K562 (cell line): ENCODE measurements around the gene ANTKMT. TPM values are rescaled to one million over a fixed set of nuclear protein-coding genes. Genes with fewer than 3 reads are reported as not detected.

Experiments
- KDM1A ChIP-seq, 2 experiments: fragments of 450-650 bp; IDR thresholded peaks; 2 replicates each; pipeline ENCODE4 v1.6.1; 2016; ENCODE audit warnings: mild to moderate bottlenecking in 2 of 2
- polyA plus RNA-seq, 8 experiments: library from polyadenylated mRNA; depleted of rRNA in 4 of 8; stranded (reverse) in 5 of 8; unstranded in 3 of 8; fragments of >200 nt; fragmentation: Nextera tagmentation in 2 of 8; fragmentation: Illumina TruSeq in 1 of 8; extraction: Ambion mirVana in 2 of 8; extraction: Trizol in 1 of 8; gene quantifications; 2 replicates each; pipeline versions ENCODE4 v1.2.1 to v1.2.3, GENCODE V29; 2011 to 2014; ENCODE audit warnings: inconsistent platforms in 1 of 8, missing spikeins in 1 of 8
- total RNA-seq, 7 experiments: library from RNA; depleted of rRNA in 6 of 7; stranded (reverse); fragments of >200 nt in 6 of 7; fragmentation: Illumina TruSeq in 2 of 7; extraction: Trizol in 2 of 7; gene quantifications; 2 replicates each; pipeline versions ENCODE4 v1.2.1 to v1.2.3, GENCODE V29; 2011 to 2021; ENCODE audit warnings: low replicate concordance in 1 of 7
- TF ChIP-seq, protein P1 (sequence below): fragments of 450-650 bp; IDR thresholded peaks from 2 replicates; pipeline ENCODE4 v1.6.1; 2016; ENCODE audit warnings: mild to moderate bottlenecking, moderate library complexity
- TF ChIP-seq, protein P2 (sequence below): sonication (generic); formaldehyde crosslinking; IDR thresholded peaks from 2 replicates; pipeline ENCODE4 v1.8.0; 2022; ENCODE audit warnings: mild to moderate bottlenecking, missing genetic modification reagents
- TF ChIP-seq, protein P3 (sequence below): fragments of 450-650 bp; IDR thresholded peaks from 2 replicates; pipeline ENCODE4 v1.6.1; 2016; ENCODE audit warnings: borderline replicate concordance
- TF ChIP-seq, protein P4 (sequence below): fragments of 450-650 bp; IDR thresholded peaks from 2 replicates; pipeline ENCODE4 v1.6.1; 2016

Gene ANTKMT
- total and polyA plus RNA-seq, 9 of the 15 experiments (the other 6 are each of a cell fraction or from before 2014, with no cell fraction given) = 0.58 to 217 (median 19.1) TPM

DNA sequence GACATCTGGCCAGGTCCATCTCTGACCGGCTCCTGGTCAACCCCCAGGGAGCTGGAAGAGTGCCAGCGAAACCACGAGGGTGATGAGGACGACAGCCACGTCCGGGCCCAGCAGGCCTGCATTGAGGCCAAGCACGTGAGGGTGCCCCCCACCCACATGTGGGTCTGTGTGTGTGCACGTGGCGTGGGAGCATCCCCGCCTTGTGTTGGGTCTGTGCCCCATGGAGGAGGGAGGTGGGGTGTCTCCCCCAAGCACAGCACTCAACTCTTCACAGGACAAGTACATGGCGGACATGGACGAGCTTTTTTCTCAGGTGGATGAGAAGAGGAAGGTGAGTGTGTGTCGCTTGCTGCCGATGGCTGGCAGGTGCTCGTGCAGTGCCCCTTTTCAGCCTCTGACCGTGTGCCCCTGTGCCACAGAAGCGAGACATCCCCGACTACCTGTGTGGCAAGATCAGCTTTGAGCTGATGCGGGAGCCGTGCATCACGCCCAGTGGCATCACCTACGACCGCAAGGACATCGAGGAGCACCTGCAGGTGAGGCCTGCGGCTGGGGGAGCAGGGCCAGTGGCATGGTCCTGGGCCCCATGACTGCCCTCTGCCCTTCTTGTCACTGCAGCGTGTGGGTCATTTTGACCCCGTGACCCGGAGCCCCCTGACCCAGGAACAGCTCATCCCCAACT lies 39.1 kb upstream of the ANTKMT start (continued):
- TF ChIP-seq, protein P1, sequence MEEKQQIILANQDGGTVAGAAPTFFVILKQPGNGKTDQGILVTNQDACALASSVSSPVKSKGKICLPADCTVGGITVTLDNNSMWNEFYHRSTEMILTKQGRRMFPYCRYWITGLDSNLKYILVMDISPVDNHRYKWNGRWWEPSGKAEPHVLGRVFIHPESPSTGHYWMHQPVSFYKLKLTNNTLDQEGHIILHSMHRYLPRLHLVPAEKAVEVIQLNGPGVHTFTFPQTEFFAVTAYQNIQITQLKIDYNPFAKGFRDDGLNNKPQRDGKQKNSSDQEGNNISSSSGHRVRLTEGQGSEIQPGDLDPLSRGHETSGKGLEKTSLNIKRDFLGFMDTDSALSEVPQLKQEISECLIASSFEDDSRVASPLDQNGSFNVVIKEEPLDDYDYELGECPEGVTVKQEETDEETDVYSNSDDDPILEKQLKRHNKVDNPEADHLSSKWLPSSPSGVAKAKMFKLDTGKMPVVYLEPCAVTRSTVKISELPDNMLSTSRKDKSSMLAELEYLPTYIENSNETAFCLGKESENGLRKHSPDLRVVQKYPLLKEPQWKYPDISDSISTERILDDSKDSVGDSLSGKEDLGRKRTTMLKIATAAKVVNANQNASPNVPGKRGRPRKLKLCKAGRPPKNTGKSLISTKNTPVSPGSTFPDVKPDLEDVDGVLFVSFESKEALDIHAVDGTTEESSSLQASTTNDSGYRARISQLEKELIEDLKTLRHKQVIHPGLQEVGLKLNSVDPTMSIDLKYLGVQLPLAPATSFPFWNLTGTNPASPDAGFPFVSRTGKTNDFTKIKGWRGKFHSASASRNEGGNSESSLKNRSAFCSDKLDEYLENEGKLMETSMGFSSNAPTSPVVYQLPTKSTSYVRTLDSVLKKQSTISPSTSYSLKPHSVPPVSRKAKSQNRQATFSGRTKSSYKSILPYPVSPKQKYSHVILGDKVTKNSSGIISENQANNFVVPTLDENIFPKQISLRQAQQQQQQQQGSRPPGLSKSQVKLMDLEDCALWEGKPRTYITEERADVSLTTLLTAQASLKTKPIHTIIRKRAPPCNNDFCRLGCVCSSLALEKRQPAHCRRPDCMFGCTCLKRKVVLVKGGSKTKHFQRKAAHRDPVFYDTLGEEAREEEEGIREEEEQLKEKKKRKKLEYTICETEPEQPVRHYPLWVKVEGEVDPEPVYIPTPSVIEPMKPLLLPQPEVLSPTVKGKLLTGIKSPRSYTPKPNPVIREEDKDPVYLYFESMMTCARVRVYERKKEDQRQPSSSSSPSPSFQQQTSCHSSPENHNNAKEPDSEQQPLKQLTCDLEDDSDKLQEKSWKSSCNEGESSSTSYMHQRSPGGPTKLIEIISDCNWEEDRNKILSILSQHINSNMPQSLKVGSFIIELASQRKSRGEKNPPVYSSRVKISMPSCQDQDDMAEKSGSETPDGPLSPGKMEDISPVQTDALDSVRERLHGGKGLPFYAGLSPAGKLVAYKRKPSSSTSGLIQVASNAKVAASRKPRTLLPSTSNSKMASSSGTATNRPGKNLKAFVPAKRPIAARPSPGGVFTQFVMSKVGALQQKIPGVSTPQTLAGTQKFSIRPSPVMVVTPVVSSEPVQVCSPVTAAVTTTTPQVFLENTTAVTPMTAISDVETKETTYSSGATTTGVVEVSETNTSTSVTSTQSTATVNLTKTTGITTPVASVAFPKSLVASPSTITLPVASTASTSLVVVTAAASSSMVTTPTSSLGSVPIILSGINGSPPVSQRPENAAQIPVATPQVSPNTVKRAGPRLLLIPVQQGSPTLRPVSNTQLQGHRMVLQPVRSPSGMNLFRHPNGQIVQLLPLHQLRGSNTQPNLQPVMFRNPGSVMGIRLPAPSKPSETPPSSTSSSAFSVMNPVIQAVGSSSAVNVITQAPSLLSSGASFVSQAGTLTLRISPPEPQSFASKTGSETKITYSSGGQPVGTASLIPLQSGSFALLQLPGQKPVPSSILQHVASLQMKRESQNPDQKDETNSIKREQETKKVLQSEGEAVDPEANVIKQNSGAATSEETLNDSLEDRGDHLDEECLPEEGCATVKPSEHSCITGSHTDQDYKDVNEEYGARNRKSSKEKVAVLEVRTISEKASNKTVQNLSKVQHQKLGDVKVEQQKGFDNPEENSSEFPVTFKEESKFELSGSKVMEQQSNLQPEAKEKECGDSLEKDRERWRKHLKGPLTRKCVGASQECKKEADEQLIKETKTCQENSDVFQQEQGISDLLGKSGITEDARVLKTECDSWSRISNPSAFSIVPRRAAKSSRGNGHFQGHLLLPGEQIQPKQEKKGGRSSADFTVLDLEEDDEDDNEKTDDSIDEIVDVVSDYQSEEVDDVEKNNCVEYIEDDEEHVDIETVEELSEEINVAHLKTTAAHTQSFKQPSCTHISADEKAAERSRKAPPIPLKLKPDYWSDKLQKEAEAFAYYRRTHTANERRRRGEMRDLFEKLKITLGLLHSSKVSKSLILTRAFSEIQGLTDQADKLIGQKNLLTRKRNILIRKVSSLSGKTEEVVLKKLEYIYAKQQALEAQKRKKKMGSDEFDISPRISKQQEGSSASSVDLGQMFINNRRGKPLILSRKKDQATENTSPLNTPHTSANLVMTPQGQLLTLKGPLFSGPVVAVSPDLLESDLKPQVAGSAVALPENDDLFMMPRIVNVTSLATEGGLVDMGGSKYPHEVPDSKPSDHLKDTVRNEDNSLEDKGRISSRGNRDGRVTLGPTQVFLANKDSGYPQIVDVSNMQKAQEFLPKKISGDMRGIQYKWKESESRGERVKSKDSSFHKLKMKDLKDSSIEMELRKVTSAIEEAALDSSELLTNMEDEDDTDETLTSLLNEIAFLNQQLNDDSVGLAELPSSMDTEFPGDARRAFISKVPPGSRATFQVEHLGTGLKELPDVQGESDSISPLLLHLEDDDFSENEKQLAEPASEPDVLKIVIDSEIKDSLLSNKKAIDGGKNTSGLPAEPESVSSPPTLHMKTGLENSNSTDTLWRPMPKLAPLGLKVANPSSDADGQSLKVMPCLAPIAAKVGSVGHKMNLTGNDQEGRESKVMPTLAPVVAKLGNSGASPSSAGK = peak; percentile 97
- TF ChIP-seq, protein P2, sequence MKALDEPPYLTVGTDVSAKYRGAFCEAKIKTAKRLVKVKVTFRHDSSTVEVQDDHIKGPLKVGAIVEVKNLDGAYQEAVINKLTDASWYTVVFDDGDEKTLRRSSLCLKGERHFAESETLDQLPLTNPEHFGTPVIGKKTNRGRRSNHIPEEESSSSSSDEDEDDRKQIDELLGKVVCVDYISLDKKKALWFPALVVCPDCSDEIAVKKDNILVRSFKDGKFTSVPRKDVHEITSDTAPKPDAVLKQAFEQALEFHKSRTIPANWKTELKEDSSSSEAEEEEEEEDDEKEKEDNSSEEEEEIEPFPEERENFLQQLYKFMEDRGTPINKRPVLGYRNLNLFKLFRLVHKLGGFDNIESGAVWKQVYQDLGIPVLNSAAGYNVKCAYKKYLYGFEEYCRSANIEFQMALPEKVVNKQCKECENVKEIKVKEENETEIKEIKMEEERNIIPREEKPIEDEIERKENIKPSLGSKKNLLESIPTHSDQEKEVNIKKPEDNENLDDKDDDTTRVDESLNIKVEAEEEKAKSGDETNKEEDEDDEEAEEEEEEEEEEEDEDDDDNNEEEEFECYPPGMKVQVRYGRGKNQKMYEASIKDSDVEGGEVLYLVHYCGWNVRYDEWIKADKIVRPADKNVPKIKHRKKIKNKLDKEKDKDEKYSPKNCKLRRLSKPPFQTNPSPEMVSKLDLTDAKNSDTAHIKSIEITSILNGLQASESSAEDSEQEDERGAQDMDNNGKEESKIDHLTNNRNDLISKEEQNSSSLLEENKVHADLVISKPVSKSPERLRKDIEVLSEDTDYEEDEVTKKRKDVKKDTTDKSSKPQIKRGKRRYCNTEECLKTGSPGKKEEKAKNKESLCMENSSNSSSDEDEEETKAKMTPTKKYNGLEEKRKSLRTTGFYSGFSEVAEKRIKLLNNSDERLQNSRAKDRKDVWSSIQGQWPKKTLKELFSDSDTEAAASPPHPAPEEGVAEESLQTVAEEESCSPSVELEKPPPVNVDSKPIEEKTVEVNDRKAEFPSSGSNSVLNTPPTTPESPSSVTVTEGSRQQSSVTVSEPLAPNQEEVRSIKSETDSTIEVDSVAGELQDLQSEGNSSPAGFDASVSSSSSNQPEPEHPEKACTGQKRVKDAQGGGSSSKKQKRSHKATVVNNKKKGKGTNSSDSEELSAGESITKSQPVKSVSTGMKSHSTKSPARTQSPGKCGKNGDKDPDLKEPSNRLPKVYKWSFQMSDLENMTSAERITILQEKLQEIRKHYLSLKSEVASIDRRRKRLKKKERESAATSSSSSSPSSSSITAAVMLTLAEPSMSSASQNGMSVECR = 0 out of 2 replicates have a peak, but pooled peaks have one; percentile 42
- TF ChIP-seq, protein P3, sequence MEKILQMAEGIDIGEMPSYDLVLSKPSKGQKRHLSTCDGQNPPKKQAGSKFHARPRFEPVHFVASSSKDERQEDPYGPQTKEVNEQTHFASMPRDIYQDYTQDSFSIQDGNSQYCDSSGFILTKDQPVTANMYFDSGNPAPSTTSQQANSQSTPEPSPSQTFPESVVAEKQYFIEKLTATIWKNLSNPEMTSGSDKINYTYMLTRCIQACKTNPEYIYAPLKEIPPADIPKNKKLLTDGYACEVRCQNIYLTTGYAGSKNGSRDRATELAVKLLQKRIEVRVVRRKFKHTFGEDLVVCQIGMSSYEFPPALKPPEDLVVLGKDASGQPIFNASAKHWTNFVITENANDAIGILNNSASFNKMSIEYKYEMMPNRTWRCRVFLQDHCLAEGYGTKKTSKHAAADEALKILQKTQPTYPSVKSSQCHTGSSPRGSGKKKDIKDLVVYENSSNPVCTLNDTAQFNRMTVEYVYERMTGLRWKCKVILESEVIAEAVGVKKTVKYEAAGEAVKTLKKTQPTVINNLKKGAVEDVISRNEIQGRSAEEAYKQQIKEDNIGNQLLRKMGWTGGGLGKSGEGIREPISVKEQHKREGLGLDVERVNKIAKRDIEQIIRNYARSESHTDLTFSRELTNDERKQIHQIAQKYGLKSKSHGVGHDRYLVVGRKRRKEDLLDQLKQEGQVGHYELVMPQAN = peak; percentile 61; the same call in 1 of the 2 replicates
- TF ChIP-seq KDM1A (IDR thresholded peaks at IDR 0.05) = no peak
- TF ChIP-seq, protein P4, sequence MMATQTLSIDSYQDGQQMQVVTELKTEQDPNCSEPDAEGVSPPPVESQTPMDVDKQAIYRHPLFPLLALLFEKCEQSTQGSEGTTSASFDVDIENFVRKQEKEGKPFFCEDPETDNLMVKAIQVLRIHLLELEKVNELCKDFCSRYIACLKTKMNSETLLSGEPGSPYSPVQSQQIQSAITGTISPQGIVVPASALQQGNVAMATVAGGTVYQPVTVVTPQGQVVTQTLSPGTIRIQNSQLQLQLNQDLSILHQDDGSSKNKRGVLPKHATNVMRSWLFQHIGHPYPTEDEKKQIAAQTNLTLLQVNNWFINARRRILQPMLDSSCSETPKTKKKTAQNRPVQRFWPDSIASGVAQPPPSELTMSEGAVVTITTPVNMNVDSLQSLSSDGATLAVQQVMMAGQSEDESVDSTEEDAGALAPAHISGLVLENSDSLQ = no peak
